ENCODE data around the gene NBPF3.

The NBPF3 gene

DNA sequence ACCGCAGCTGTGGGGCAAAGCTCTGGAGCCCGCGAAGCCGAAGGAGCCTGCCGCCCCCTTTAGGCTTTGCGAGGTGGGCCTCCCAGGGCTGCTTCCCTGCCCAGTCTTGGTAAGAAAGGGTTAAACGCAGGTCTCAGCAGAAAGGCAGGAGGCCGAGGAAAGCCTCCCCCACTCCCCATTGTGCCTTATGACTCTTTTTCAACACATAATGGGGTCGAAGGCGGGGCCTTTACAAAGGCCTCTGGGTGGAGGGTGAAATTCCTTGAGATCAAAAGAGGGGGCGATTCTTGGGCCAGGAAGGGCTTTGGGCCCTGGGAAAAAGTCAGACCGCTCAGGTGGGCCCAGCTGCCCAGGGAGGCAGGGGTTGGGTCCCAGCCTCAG is 70.2 kb downstream of the NBPF3 start:
- H3K4me1 ChIP-seq: peaks cover 0 to 32% (median 16%) of the 10 kb centered on the region in 4 donors
- H3K36me3 ChIP-seq: no peaks in the 10 kb centered on the region
- H3K27ac ChIP-seq: no peak overlapping the region
- TF ChIP-seq, protein P1, sequence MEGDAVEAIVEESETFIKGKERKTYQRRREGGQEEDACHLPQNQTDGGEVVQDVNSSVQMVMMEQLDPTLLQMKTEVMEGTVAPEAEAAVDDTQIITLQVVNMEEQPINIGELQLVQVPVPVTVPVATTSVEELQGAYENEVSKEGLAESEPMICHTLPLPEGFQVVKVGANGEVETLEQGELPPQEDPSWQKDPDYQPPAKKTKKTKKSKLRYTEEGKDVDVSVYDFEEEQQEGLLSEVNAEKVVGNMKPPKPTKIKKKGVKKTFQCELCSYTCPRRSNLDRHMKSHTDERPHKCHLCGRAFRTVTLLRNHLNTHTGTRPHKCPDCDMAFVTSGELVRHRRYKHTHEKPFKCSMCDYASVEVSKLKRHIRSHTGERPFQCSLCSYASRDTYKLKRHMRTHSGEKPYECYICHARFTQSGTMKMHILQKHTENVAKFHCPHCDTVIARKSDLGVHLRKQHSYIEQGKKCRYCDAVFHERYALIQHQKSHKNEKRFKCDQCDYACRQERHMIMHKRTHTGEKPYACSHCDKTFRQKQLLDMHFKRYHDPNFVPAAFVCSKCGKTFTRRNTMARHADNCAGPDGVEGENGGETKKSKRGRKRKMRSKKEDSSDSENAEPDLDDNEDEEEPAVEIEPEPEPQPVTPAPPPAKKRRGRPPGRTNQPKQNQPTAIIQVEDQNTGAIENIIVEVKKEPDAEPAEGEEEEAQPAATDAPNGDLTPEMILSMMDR (IDR thresholded peaks at IDR 0.05): no peak
- no peak for DNase-seq
- intact Hi-C loops (cut with DNase I; ENCODE audit: low total_unique reads): no loop called here
- H3K9me3 ChIP-seq: no peaks in the 10 kb centered on the region
- no peak overlapping the region for H3K4me3 ChIP-seq
- peaks cover 0 to 57% of the 10 kb centered on the region in 2 donors for H3K27me3 ChIP-seq

DNA sequence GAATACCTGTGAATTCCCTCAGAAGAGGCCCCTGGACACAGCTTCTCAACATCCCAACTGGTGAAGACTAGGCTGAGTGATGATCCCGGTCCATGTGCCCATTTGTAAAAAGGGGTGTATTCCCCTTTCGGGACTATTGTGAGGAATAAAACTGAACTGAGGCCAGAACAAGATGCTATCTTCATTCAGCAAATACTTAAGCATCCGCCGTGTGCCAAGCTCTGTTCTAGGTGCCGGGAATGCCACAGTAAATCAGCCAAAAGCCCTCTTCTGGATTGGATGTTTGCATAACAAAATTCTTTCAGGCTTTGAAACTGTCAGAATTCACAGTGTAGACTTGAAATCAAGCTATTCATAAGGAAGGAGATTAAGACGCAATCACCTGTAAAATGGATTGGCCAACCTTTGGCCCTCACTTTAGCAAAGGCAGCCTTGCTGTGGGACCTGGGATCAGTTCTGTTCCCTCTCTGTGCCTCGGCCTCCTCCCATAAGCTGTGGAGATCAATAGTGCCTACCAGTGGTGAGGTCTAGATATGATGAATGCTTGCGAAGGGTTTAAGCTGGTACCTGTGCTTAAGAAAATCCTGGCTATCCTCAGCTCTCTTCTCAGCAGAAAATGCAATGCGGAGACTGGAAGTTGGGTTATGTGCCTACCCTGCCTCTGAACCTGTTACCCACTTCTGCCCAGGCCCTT is 71.1 kb downstream of the NBPF3 start:
- peaks cover 0 to 56% of the 10 kb centered on the region in 2 donors for H3K27me3 ChIP-seq
- no peaks in the 10 kb centered on the region for H3K36me3 ChIP-seq

GRCh38 chr1:21511579-21512522 is 71.9 kb downstream of the NBPF3 start:
- intact Hi-C loops (cut with DNase I; ENCODE audit: low total_unique reads): no loop called here
- H3K27me3 ChIP-seq: peaks cover 0 to 48% of the 10 kb centered on the region in 2 donors
- H3K36me3 ChIP-seq: no peaks in the 10 kb centered on the region
- H3K4me1 ChIP-seq: peaks cover 0 to 32% (median 16%) of the 10 kb centered on the region in 4 donors
- H3K4me3 ChIP-seq: no peak overlapping the region
- no peak overlapping the region for H3K27ac ChIP-seq
- DNase-seq: peak; percentile 77 to 81
- H3K9me3 ChIP-seq: no peaks in the 10 kb centered on the region
- TF ChIP-seq, protein P1 (IDR thresholded peaks at IDR 0.05): no peak

More for the DNA sequence above, 71.1 kb downstream of the NBPF3 start:
- intact Hi-C loops (cut with DNase I; ENCODE audit: low total_unique reads): no loop called here
- peaks cover 0 to 32% (median 16%) of the 10 kb centered on the region in 4 donors for H3K4me1 ChIP-seq
- TF ChIP-seq, protein P1 (IDR thresholded peaks at IDR 0.05): no peak
- DNase-seq: no peak
- H3K9me3 ChIP-seq: no peaks in the 10 kb centered on the region
- no peak overlapping the region for H3K27ac ChIP-seq
- no peak overlapping the region for H3K4me3 ChIP-seq

DNA sequence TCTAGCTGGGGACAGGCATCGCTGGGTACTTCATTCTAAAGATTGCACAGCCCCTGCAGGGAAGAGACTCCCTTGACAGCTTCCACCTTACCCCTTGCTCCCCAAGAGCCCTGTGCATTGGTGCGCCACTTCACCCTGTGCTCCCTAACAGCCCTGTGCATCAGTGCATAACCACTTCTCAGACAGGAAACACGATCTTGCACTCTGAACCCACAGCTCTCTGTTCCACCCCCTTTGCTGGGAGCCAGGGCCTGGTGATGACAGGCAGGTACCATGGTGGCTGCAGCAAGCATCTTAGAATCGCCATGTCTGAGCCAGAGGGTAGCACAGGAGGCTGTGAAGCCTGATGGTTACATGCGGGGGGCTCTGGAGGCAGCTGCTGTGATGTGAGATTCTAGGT is 74.3 kb downstream of the NBPF3 start:
- H3K4me3 ChIP-seq: no peak overlapping the region
- peaks cover 0 to 24% (median 9%) of the 10 kb centered on the region in 4 donors for H3K4me1 ChIP-seq
- H3K27ac ChIP-seq: no peak overlapping the region
- no peak for DNase-seq
- no peaks in the 10 kb centered on the region for H3K9me3 ChIP-seq
- intact Hi-C loops (cut with DNase I; ENCODE audit: low total_unique reads): no loop called here
- H3K27me3 ChIP-seq: peaks cover 0 to 24% of the 10 kb centered on the region in 2 donors
- TF ChIP-seq, protein P1 (IDR thresholded peaks at IDR 0.05): no peak
- no peaks in the 10 kb centered on the region for H3K36me3 ChIP-seq

DNA sequence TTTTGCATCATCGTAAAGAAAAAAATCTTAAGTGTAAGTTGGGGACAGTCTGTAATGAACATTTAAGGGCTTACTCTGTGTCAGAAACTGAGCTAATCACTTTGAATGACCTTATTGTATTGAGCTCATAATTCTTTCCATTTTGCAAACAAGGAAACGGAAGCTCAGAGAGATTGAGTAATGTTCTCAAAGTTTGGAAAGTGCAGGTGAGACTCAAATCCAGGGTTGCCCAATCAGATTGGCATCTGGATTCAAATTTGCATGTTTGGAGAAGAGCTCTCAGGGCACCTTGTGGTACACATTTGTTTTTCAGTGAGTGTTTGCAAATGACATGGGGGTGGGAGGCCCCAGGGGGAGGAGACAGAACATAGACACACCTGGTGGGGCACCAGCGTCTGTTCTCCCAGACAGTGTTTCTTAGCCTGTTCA is 77.2 kb downstream of the NBPF3 start:
- H3K27ac ChIP-seq: no peak overlapping the region
- peaks cover 0 to under 1% (median 0%) of the 10 kb centered on the region in 4 donors for H3K4me1 ChIP-seq
- intact Hi-C loops (cut with DNase I; ENCODE audit: low total_unique reads): no loop called here
- no peaks in the 10 kb centered on the region for H3K36me3 ChIP-seq
- no peak overlapping the region for H3K4me3 ChIP-seq
- no peak for DNase-seq
- TF ChIP-seq, protein P1 (IDR thresholded peaks at IDR 0.05): no peak
- H3K9me3 ChIP-seq: no peaks in the 10 kb centered on the region
- H3K27me3 ChIP-seq: peaks cover 0 to 4% of the 10 kb centered on the region in 2 donors

All from tibial artery (tissue), 4 donors.